ENCODE data around the gene ADGRD2. TPM values are rescaled to one million over a fixed set of nuclear protein-coding genes. Genes with fewer than 3 reads are reported as not detected.

The ADGRD2 gene
- polyA plus RNA-seq, 3 donors, result not detected

- Histone ChIP-seq H3K4me3 (replicated peaks in 1 of 3; ENCODE audit: low read depth in 2 of 3, low read length in 3 of 3) (no peak overlapping the region), H3K9ac (ENCODE audit: insufficient read depth, low read length, poor library complexity, severe bottlenecking) (no peak overlapping the region), H3K27me3 (ENCODE audit: control insufficient read depth in 2 of 2, insufficient read depth in 2 of 2, low read length in 2 of 2) (peaks cover 0 to 13% of the 10 kb centered on the region in 2 donors), H3K79me2 (ENCODE audit: insufficient read depth, low read length) (no peaks in the 10 kb centered on the region), H3K4me1 (ENCODE audit: control insufficient read depth in 1 of 2, insufficient read depth in 2 of 2, low read length in 2 of 2) (peaks cover 0 to 3% of the 10 kb centered on the region in 2 donors), H3K36me3 (replicated peaks in 1 of 2; ENCODE audit: control insufficient read depth in 1 of 2, insufficient read depth in 2 of 2, low read length in 2 of 2) (no peaks in the 10 kb centered on the region), H3K9me3 (replicated peaks in 1 of 2; ENCODE audit: control insufficient read depth in 1 of 2, insufficient read depth in 1 of 2, low read length in 2 of 2) (no peaks in the 10 kb centered on the region), H3K27ac (ENCODE audit: low read depth in 1 of 2, low read length in 2 of 2) (no peak overlapping the region), H3K4me2 (replicated peaks; ENCODE audit: extremely low read depth, low read length, poor library complexity, severe bottlenecking) (no peak overlapping the region), H4K20me1 (ENCODE audit: insufficient read depth, low read length) (no peaks in the 10 kb centered on the region), H2AFZ (ENCODE audit: insufficient read depth, low read depth, low read length, poor library complexity, severe bottlenecking) (no peak overlapping the region)
- H3K36me3 Mint-ChIP-seq, result no peaks in the 10 kb centered on the region
- H3K9me3 Mint-ChIP-seq, result no peaks in the 10 kb centered on the region
- intact Hi-C loops (cut with micrococcal nuclease), result no loop called here
- H3K27ac Mint-ChIP-seq, result no peak overlapping the region
- TF ChIP-seq CTCF (IDR thresholded peaks at IDR 0.05), result no peak
- H3K4me3 Mint-ChIP-seq, result no peak overlapping the region
- 82% methylated on average over 12 of the region's 15 CpGs for WGBS (ENCODE audit: insufficient coverage)
- DNase-seq, result no peak
- H3K4me1 Mint-ChIP-seq, result no peaks in the 10 kb centered on the region
- H3K27me3 Mint-ChIP-seq (ENCODE audit: low read depth in 3 of 3), result peaks cover 7 to 29% (median 10%) of the 10 kb centered on the region in 3 donors
Measured at GRCh38 chr9:124485936-124486335, 35.7 kb downstream of the ADGRD2 start.

- Mint-ChIP-seq H3K4me3 (no peak overlapping the region), H3K9me3 (no peaks in the 10 kb centered on the region), H3K4me1 (no peaks in the 10 kb centered on the region), H3K27me3 (ENCODE audit: low read depth in 3 of 3) (peaks cover 4 to 28% (median 10%) of the 10 kb centered on the region in 3 donors), H3K27ac (no peak overlapping the region), H3K36me3 (no peaks in the 10 kb centered on the region)
- Histone ChIP-seq H2AFZ (ENCODE audit: insufficient read depth, low read depth, low read length, poor library complexity, severe bottlenecking) (no peak overlapping the region), H3K4me2 (replicated peaks; ENCODE audit: extremely low read depth, low read length, poor library complexity, severe bottlenecking) (no peak overlapping the region), H3K9ac (ENCODE audit: insufficient read depth, low read length, poor library complexity, severe bottlenecking) (no peak overlapping the region), H3K79me2 (ENCODE audit: insufficient read depth, low read length) (no peaks in the 10 kb centered on the region), H3K4me3 (replicated peaks in 1 of 3; ENCODE audit: low read depth in 2 of 3, low read length in 3 of 3) (no peak overlapping the region), H3K4me1 (ENCODE audit: control insufficient read depth in 1 of 2, insufficient read depth in 2 of 2, low read length in 2 of 2) (no peaks in the 10 kb centered on the region), H3K9me3 (replicated peaks in 1 of 2; ENCODE audit: control insufficient read depth in 1 of 2, insufficient read depth in 1 of 2, low read length in 2 of 2) (no peaks in the 10 kb centered on the region), H3K27me3 (ENCODE audit: control insufficient read depth in 2 of 2, insufficient read depth in 2 of 2, low read length in 2 of 2) (peaks cover 0 to 13% of the 10 kb centered on the region in 2 donors), H3K36me3 (replicated peaks in 1 of 2; ENCODE audit: control insufficient read depth in 1 of 2, insufficient read depth in 2 of 2, low read length in 2 of 2) (no peaks in the 10 kb centered on the region), H4K20me1 (ENCODE audit: insufficient read depth, low read length) (no peaks in the 10 kb centered on the region), H3K27ac (ENCODE audit: low read depth in 1 of 2, low read length in 2 of 2) (no peak overlapping the region)
- DNase-seq, result no peak
- intact Hi-C loops (cut with micrococcal nuclease), result no loop called here
- 63% methylated on average over 7 of the region's 17 CpGs for WGBS (ENCODE audit: insufficient coverage)
- TF ChIP-seq CTCF (IDR thresholded peaks at IDR 0.05), result no peak
Measured at GRCh38 chr9:124486778-124487259, 36.6 kb downstream of the ADGRD2 start.

All from CD14-positive monocyte (primary cell).